MM.1S (cell line): ENCODE data around the gene TBL1X.
A peak's percentile ranks its signal among the peaks of the same experiment; 100 is the strongest.
"Not testable (repeated sequence)": the region's sequence is repeated elsewhere in the genome, so short reads cannot be mapped to it uniquely, and the experiment has no call there.

Source experiments
- DNase-seq: peaks from one replicate; pipeline ENCODE4 v3.0.0-alpha.2; 2015
- H2AFZ ChIP-seq: fragments of 300-600 bp; sonication (generic); 2 replicates; pipeline ENCODE4 v1.6.0; 2016; ENCODE audit warnings: antibody characterized with exemption, low read length
- H3F3A ChIP-seq: fragments of 300-600 bp; sonication (generic); 2 replicates; pipeline ENCODE4 v1.6.1; 2016; ENCODE audit warnings: mild to moderate bottlenecking, antibody characterized with exemption, low read length, moderate library complexity, mixed read lengths; ENCODE audit not compliant: insufficient read depth
- H3K27ac ChIP-seq: fragments of 300-600 bp; sonication (generic); 2 replicates; pipeline ENCODE4 v1.5.1; 2016; ENCODE audit warnings: mild to moderate bottlenecking, low read length
- H3K27me3 ChIP-seq: fragments of 300-600 bp; sonication (generic); replicated peaks from 2 replicates; pipeline ENCODE4 v1.6.0; 2016; ENCODE audit warnings: low read length; ENCODE audit not compliant: insufficient read depth
- H3K36me3 ChIP-seq: fragments of 300-600 bp; sonication (generic); replicated peaks from 2 replicates; pipeline ENCODE4 v1.6.1; 2016; ENCODE audit warnings: mild to moderate bottlenecking, low read length, mixed read lengths; ENCODE audit not compliant: insufficient read depth
- H3K4me1 ChIP-seq: fragments of 300-600 bp; sonication (generic); 2 replicates; pipeline ENCODE4 v1.6.1; 2016; ENCODE audit warnings: low read length, mixed read lengths
- H3K4me2 ChIP-seq: fragments of 300-600 bp; sonication (generic); 2 replicates; pipeline ENCODE4 v1.6.0; 2016; ENCODE audit warnings: low read depth, low read length
- H3K4me3 ChIP-seq: fragments of 300-600 bp; sonication (generic); 2 replicates; pipeline ENCODE4 v1.5.1; 2016; ENCODE audit warnings: low read length, mixed read lengths
- H3K79me2 ChIP-seq: fragments of 300-600 bp; sonication (generic); 2 replicates; pipeline ENCODE4 v1.6.1; 2016; ENCODE audit warnings: mixed run types, low read length, mixed read lengths
- H3K9ac ChIP-seq: fragments of 300-600 bp; sonication (generic); 2 replicates; pipeline ENCODE4 v1.6.1; 2016; ENCODE audit warnings: low read length, mixed read lengths
- H3K9me2 ChIP-seq: fragments of 300-600 bp; sonication (generic); replicated peaks from 2 replicates; pipeline ENCODE4 v1.6.1; 2016; ENCODE audit warnings: mild to moderate bottlenecking, low read length, mixed read lengths; ENCODE audit not compliant: insufficient read depth
- H3K9me3 ChIP-seq: fragments of 300-600 bp; sonication (generic); replicated peaks from 2 replicates; pipeline ENCODE4 v1.6.1; 2016; ENCODE audit warnings: mild to moderate bottlenecking, low read length, mixed read lengths; ENCODE audit not compliant: insufficient read depth
- H4K20me1 ChIP-seq: fragments of 300-600 bp; sonication (generic); 2 replicates; pipeline ENCODE4 v1.6.1; 2016; ENCODE audit warnings: mild to moderate bottlenecking, low read length, moderate library complexity, mixed read lengths; ENCODE audit not compliant: insufficient read depth
- CTCF ChIP-seq: fragments of 300-600 bp; sonication (generic); IDR thresholded peaks from 2 replicates; pipeline ENCODE4 v1.5.1; 2016; ENCODE audit warnings: antibody characterized with exemption, low read length, mixed read lengths
- EZH2 ChIP-seq: fragments of 300-600 bp; sonication (generic); optimal IDR thresholded peaks from 2 replicates; pipeline ENCODE3; 2017; ENCODE audit warnings: low read depth, mild to moderate bottlenecking, antibody characterized with exemption, low read length, mixed read lengths
- EZH2phosphoT487 ChIP-seq: fragments of 300-600 bp; sonication (generic); IDR thresholded peaks from 2 replicates; pipeline ENCODE4 v1.6.1; 2018; ENCODE audit warnings: antibody characterized with exemption, low read length

TBL1X gene

GRCh38 chrX:9456250-9457074 lies 8.4 kb upstream of the TBL1X start:
- no peak overlapping the region for H3K4me2 ChIP-seq
- no peaks in the 10 kb centered on the region for H4K20me1 ChIP-seq
- H3K27me3 ChIP-seq, result no peaks in the 10 kb centered on the region
- no peak overlapping the region for H3K4me3 ChIP-seq
- H3K9me3 ChIP-seq, result no peaks in the 10 kb centered on the region
- H3F3A ChIP-seq, result no peaks in the 10 kb centered on the region
- H3K79me2 ChIP-seq, result no peaks in the 10 kb centered on the region
- H3K4me1 ChIP-seq, result no peaks in the 10 kb centered on the region
- H3K36me3 ChIP-seq, result no peaks in the 10 kb centered on the region
- no peak overlapping the region for H2AFZ ChIP-seq
- no peaks in the 10 kb centered on the region for H3K9me2 ChIP-seq
- no peak for TF ChIP-seq CTCF
- TF ChIP-seq EZH2phosphoT487, result no peak
- no peak for TF ChIP-seq EZH2
- peak; percentile 41 for DNase-seq
- H3K9ac ChIP-seq, result no peak overlapping the region
- H3K27ac ChIP-seq, result peak overlapping the region; percentile 47; the same call in 1 of the 2 replicates

DNA sequence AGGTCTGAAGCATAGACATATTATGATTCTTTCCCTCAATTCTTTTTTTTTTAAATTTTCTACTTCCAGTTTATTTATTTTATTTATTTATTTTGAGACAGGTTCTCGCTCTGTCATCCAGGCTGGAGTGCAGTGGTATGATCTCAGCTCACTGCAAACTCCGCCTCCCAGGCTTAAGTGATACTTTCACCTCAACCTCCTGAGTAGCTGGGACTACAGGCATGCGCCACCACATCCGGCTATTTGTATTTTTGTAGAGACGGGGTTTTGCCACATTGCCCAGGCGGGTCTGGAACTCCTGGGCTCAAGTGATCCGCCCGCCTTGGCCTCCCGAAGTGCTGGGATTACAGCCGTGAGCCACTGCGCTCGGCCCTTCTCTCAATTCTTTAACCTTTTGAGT lies 6.8 kb upstream of the TBL1X start:
- not testable (repeated sequence) for H3K4me2 ChIP-seq, H3K36me3 ChIP-seq, H3K9ac ChIP-seq, H3K9me3 ChIP-seq, H4K20me1 ChIP-seq, H3K9me2 ChIP-seq, H2AFZ ChIP-seq, DNase-seq, H3K4me3 ChIP-seq, H3K27me3 ChIP-seq, H3K79me2 ChIP-seq, H3K27ac ChIP-seq, H3K4me1 ChIP-seq, H3F3A ChIP-seq

- Histone ChIP-seq H3K27ac (no peak overlapping the region), H3F3A (0 out of 2 replicates have a peak, but pooled peaks cover 5% of the 10 kb centered on the region), H3K4me2 (no peak overlapping the region), H3K79me2 (no peaks in the 10 kb centered on the region), H4K20me1 (no peaks in the 10 kb centered on the region), H3K9me2 (no peaks in the 10 kb centered on the region), H3K27me3 (no peaks in the 10 kb centered on the region), H3K4me1 (peaks cover 11% of the 10 kb centered on the region), H3K9me3 (no peaks in the 10 kb centered on the region), H3K4me3 (no peak overlapping the region), H3K36me3 (no peaks in the 10 kb centered on the region), H3K9ac (no peak overlapping the region), H2AFZ (no peak overlapping the region)
- DNase-seq, result no peak
- TF ChIP-seq CTCF (no peak), EZH2phosphoT487 (no peak), EZH2 (no peak)
Measured at GRCh38 chrX:9458516-9459078, 6.3 kb upstream of the TBL1X start.

DNA sequence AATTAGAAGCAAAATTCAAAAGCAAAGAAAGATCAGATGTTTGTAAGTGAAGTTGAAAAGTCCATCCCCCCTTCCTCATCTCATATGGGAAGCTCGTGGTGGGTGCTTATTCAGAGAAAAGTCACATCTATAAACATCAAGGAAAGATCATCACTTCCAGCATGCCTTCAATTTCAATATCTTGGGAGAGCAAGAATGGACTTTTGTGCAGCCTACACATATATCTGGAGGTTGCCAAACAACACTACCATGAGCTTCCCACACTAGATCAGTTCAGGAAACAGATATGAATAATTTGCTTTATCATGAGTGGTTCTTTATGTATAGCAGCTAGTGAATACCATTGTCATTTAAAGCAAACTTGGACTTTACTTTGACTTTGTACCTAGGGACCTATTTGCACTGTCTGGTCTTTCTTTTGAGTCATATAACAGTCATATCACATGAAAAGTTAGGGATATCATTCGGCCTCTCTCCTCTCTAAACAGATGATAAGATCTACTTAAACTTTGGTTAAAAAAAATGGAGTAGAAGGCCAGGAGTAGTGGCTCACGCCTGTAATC lies 5.6 kb upstream of the TBL1X start:
- Histone ChIP-seq H3K4me2 (no peak overlapping the region), H3K4me1 (peaks cover 14% of the 10 kb centered on the region), H3K9me3 (no peaks in the 10 kb centered on the region), H3K36me3 (no peaks in the 10 kb centered on the region), H3K9me2 (no peaks in the 10 kb centered on the region), H3K4me3 (no peak overlapping the region), H2AFZ (no peak overlapping the region), H3K79me2 (no peaks in the 10 kb centered on the region), H4K20me1 (no peaks in the 10 kb centered on the region), H3F3A (peaks cover 10% of the 10 kb centered on the region; the same call in 1 of the 2 replicates), H3K27ac (no peak overlapping the region), H3K27me3 (no peaks in the 10 kb centered on the region), H3K9ac (no peak overlapping the region)
- DNase-seq, result no peak
- TF ChIP-seq EZH2phosphoT487 (no peak), CTCF (no peak), EZH2 (no peak)
